NB4 (cell line): Measurements from ENCODE around the gene HAGHL.

ENCODE experiments used
- DNase-seq: peaks from one replicate; pipeline ENCODE4 v3.0.0; 2010; ENCODE audit warnings: low read depth
- H3K4me3 ChIP-seq: one replicate; pipeline ENCODE4 v1.5.1; 2011; ENCODE audit warnings: mild to moderate bottlenecking, low read depth, low read length, moderate library complexity
- MYC ChIP-seq: IDR thresholded peaks from 2 replicates; pipeline ENCODE4 v1.6.1; 2011; ENCODE audit warnings: low read depth, low read length
- POLR2A ChIP-seq: IDR thresholded peaks from 2 replicates; pipeline ENCODE4 v1.6.1; 2011; ENCODE audit warnings: mild to moderate bottlenecking; ENCODE audit not compliant: insufficient read length; ENCODE audit errors: extremely low read depth
- TF ChIP-seq, protein P1 (sequence below): IDR thresholded peaks from 2 replicates; pipeline ENCODE4 v1.6.1; 2011; ENCODE audit warnings: low read depth, low read length
- TF ChIP-seq, protein P2 (sequence below): IDR thresholded peaks from one replicate; pipeline ENCODE4 v1.5.1; 2012; ENCODE audit warnings: low read depth, low read length

HAGHL gene

DNA sequence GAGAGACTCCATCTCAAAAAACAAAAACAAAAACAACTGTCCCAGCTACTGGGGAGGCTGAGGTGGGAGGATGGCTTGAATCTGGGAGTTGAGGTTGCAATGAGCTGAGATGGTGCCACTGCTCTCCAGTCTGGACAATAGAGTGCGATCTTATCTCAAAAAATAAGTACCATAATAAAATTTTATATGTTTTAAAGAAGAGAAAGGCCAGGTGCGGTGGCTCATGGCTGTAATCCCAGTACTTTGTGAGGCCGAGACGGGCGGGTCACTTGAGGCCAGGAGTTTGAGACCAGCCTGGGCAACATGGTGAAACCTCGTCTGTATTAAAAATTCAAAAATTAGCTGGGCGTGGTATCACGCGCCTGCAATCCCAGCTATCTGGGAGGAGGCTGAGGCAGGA, 49.9 kb downstream of the HAGHL start:
- no peak for TF ChIP-seq POLR2A
- TF ChIP-seq, protein P1, sequence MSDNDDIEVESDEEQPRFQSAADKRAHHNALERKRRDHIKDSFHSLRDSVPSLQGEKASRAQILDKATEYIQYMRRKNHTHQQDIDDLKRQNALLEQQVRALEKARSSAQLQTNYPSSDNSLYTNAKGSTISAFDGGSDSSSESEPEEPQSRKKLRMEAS = no peak
- TF ChIP-seq, protein P2, sequence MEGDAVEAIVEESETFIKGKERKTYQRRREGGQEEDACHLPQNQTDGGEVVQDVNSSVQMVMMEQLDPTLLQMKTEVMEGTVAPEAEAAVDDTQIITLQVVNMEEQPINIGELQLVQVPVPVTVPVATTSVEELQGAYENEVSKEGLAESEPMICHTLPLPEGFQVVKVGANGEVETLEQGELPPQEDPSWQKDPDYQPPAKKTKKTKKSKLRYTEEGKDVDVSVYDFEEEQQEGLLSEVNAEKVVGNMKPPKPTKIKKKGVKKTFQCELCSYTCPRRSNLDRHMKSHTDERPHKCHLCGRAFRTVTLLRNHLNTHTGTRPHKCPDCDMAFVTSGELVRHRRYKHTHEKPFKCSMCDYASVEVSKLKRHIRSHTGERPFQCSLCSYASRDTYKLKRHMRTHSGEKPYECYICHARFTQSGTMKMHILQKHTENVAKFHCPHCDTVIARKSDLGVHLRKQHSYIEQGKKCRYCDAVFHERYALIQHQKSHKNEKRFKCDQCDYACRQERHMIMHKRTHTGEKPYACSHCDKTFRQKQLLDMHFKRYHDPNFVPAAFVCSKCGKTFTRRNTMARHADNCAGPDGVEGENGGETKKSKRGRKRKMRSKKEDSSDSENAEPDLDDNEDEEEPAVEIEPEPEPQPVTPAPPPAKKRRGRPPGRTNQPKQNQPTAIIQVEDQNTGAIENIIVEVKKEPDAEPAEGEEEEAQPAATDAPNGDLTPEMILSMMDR = no peak
- no peak for TF ChIP-seq MYC
- DNase-seq = no peak
- no peak overlapping the region for H3K4me3 ChIP-seq

DNA sequence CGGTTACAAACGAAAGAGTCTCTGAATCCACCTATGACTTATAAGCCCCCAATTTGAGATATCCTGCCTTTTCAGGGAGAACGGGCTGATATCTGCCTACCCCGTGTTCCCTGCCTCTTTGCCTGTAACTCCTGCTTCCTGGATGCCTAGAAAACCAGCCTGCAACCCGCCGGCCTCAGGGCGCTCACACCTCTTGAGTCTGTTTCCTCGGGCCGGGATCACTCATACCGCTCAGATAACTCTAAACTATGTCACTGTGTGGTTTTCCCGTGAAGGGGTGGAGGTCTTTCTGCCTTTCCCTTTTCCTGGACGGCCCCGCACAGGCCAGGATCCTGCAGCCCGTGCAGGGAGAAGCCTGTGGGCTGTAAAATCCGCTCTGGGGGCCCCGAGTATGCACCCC, 50.9 kb downstream of the HAGHL start:
- no peak for DNase-seq
- no peak overlapping the region for H3K4me3 ChIP-seq
- TF ChIP-seq, protein P2 = no peak
- TF ChIP-seq POLR2A = no peak
- TF ChIP-seq, protein P1 = no peak
- no peak for TF ChIP-seq MYC

DNA sequence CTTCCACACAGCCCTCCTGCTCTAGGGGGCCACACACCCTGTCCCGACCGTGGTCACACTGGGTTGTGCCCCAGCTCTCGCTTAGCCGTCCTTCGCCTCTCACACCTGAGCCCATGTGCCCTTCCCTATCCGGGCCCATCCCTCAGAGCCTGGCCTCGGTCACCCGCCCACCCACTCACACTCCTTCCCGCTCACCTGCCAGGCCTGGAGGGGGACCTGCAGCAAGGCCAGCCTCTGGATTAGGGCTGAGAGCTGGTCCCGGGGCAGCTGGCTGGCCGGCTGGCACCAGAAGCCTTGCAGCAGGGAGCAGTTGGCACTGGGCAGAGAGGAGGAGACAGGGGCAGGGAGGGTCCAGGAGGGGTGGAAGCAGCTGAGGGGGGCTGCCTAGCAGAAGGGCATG, 51.5 kb downstream of the HAGHL start:
- H3K4me3 ChIP-seq = no peak overlapping the region
- TF ChIP-seq, protein P1 = no peak
- TF ChIP-seq MYC (no peak), POLR2A (no peak)
- TF ChIP-seq, protein P2 = no peak
- DNase-seq = no peak

DNA sequence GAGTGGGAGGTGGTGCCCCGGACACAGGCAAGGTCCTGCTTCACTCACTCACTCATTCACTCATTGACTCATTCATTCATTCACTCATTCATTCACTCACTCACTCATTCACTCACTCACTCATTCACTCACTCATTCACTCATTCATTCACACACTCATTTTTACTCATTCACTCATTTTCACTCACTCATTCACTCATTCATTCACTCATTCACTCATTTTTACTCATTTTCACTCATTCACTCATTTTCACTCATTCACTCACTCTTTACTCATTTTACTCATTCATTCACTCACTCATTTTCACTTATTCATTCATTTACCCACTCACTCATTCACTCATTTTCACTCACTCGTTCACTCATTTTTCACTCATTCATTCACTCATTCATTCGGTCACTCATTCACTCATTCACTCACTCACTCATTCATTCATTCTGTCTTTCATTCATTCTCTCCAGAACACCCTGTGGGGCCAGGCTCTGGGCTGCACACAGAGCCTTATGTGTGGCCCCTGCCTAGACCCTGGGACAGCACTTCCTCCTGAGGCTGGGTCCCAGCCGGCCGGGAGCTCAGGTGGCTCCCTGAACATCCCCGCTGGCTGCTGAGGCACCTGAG, 52.1 kb downstream of the HAGHL start:
- TF ChIP-seq, protein P1 = no peak
- TF ChIP-seq POLR2A = no peak
- TF ChIP-seq MYC = no peak
- TF ChIP-seq, protein P2 = no peak
- H3K4me3 ChIP-seq = no peak overlapping the region
- no peak for DNase-seq
